PC-3 (cell line): ENCODE measurements around the gene PCYOX1L. TPM values are rescaled to one million over a fixed set of nuclear protein-coding genes. Genes with fewer than 3 reads are reported as not detected.

Experiments
- ATAC-seq: fragments of 200-7000 bp; cut with Tn5 transposase; 2 replicates; pipeline ENCODE4 v1.9.1; 2020; ENCODE audit warnings: mild to moderate bottlenecking, moderate library complexity
- BruUV-seq: library from RNA; stranded (reverse); fragments of 400-500 nt; replicated peaks from 2 replicates; lab custom pipeline; 2021; lab: Mats Ljungman, UMichigan
- CTCF ChIA-PET: fragments of 300-600 bp; sonication (Branson Sonifier 250); formaldehyde crosslinking; loops from one replicate; lab custom pipeline; 2022; ENCODE audit warnings: antibody characterized with exemption; lab: Charles Lee
- POLR2A ChIA-PET: fragments of 300-600 bp; sonication (Branson Sonifier 250); formaldehyde crosslinking; loops from one replicate; lab custom pipeline; 2022; ENCODE audit warnings: antibody characterized with exemption; ENCODE audit not compliant: unreplicated experiment; lab: Charles Lee
- DNase-seq: peaks from one replicate; pipeline ENCODE4 v3.0.0-alpha.2; 2015
- H2AFZ ChIP-seq: fragments of 300-600 bp; sonication (generic); 2 replicates; pipeline ENCODE4 v1.6.0; 2016; ENCODE audit warnings: antibody characterized with exemption, low read length
- H3F3A ChIP-seq: fragments of 300-600 bp; sonication (generic); one replicate; pipeline ENCODE4 v1.6.0; 2017; ENCODE audit warnings: antibody characterized with exemption, low read length, control low read depth, mild to moderate bottlenecking; ENCODE audit not compliant: unreplicated experiment
- H3K27ac ChIP-seq: fragments of 300-600 bp; sonication (generic); 2 replicates; pipeline ENCODE4 v1.5.1; 2016; ENCODE audit warnings: mild to moderate bottlenecking, low read length
- H3K27me3 ChIP-seq: fragments of 300-600 bp; sonication (generic); 2 replicates; pipeline ENCODE4 v1.6.1; 2016; ENCODE audit warnings: low read length, mixed read lengths
- H3K36me3 ChIP-seq: fragments of 300-600 bp; sonication (generic); 2 replicates; pipeline ENCODE4 v1.6.1; 2016; ENCODE audit warnings: low read depth, mixed run types, low read length, mixed read lengths
- H3K4me1 ChIP-seq: fragments of 300-600 bp; sonication (generic); 2 replicates; pipeline ENCODE4 v1.5.1; 2016; ENCODE audit warnings: low read length; ENCODE audit not compliant: insufficient read depth
- H3K4me2 ChIP-seq: fragments of 300-600 bp; sonication (generic); 2 replicates; pipeline ENCODE4 v1.6.0; 2016; ENCODE audit warnings: low read length
- H3K4me3 ChIP-seq: fragments of 300-600 bp; sonication (generic); 2 replicates; pipeline ENCODE4 v1.5.1; 2016; ENCODE audit warnings: mild to moderate bottlenecking, low read length, mixed read lengths
- H3K79me2 ChIP-seq: fragments of 300-600 bp; sonication (generic); 2 replicates; pipeline ENCODE4 v1.6.1; 2017; ENCODE audit warnings: low read length, mixed read lengths
- H3K9ac ChIP-seq: fragments of 300-600 bp; sonication (generic); 2 replicates; pipeline ENCODE4 v1.6.0; 2016; ENCODE audit warnings: mild to moderate bottlenecking, low read length
- H3K9me2 ChIP-seq: fragments of 300-600 bp; sonication (generic); replicated peaks from 2 replicates; pipeline ENCODE4 v1.6.1; 2016; ENCODE audit warnings: mixed run types, low read length, mixed read lengths
- H3K9me3 ChIP-seq: fragments of 300-600 bp; sonication (generic); 2 replicates; pipeline ENCODE4 v1.6.1; 2016; ENCODE audit warnings: low read length, mixed read lengths
- H4K20me1 ChIP-seq: fragments of 300-600 bp; sonication (generic); 2 replicates; pipeline ENCODE4 v1.6.1; 2016; ENCODE audit warnings: low read length, mixed read lengths
- EZH2 ChIP-seq: fragments of 300-600 bp; sonication (generic); IDR thresholded peaks from one replicate; pipeline ENCODE4 v1.6.1; 2017; ENCODE audit warnings: antibody characterized with exemption, mild to moderate bottlenecking, low read length; ENCODE audit not compliant: unreplicated experiment
- EZH2phosphoT487 ChIP-seq: fragments of 300-600 bp; sonication (generic); IDR thresholded peaks from 2 replicates; pipeline ENCODE4 v1.6.1; 2018; ENCODE audit warnings: mild to moderate bottlenecking, antibody characterized with exemption, low read length, borderline replicate concordance
- intact Hi-C: fragments of 100-400 bp; cut with micrococcal nuclease; formaldehyde crosslinking; loops from 2 replicates; pipeline ENCODE4 v1.9.0; 2023
- total RNA-seq: library from RNA; depleted of rRNA; stranded (reverse); fragments of >200 nt; gene quantifications from 2 replicates; pipeline ENCODE4 v1.2.3, GENCODE V29; 2014
- TF ChIP-seq, protein P1 (sequence below): fragments of 300-600 bp; sonication (generic); conservative IDR thresholded peaks from 2 replicates; pipeline ENCODE4 v1.5.1; 2017; ENCODE audit warnings: antibody characterized with exemption, low read depth, mild to moderate bottlenecking, low read length

The PCYOX1L gene
- total RNA-seq, 1 experiment from 2014 or later, result 12.8 TPM

DNA sequence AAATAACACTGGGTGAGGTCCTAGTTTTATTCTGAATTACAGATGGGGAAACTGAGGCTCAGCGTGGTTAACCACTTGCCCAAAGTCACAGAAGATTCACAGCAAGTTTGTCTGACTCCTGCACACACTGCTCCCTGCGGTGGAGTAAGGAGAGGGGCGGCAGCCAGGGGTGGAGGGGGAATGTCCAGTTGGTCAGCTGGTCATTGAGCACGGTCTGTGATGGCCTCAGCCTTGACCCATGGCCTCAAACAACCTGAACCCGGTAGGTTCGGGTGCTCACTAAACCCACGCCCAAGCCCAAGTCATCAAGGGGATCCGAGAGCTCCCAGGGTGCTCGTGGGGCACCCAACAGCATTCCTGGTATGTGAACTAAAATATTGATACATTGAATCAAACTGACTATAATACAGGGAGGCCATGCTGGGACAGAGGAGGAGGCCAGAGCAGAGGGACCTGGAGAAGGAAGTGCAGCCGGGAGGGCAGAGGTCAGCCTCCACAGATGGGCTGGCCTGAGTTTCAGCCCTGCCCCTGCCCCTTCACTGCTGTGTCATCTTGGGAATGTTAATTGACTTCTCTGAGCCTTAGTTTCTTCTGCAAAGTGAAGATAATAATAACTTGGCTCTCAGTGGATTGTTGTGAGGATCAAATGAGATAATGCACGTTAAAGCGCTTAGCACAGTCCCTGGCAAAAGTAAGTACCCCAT, 24.8 kb downstream of the PCYOX1L start:
- intact Hi-C loops, result loop anchor here (1.0 to 2.0 kb wide), 3 partner anchors 49 to 236 kb away; no protein-coding TSS in a partner anchor
- POLR2A ChIA-PET, result interaction anchor here (0.8 kb wide), 1 partner anchor 19 kb away, joined by 4 read pairs; no protein-coding TSS in a partner anchor
- Histone ChIP-seq H3K79me2 (no peaks in the 10 kb centered on the region), H3K9me2 (no peaks in the 10 kb centered on the region), H2AFZ (no peak overlapping the region), H3K4me3 (no peak overlapping the region), H3K27me3 (no peaks in the 10 kb centered on the region), H3K9me3 (no peaks in the 10 kb centered on the region), H3K9ac (no peak overlapping the region), H3F3A (no peaks in the 10 kb centered on the region), H3K4me1 (no peaks in the 10 kb centered on the region), H3K4me2 (no peak overlapping the region), H3K27ac (no peak overlapping the region), H3K36me3 (no peaks in the 10 kb centered on the region), H4K20me1 (no peaks in the 10 kb centered on the region)
- CTCF ChIA-PET, result interaction anchor here (1.0 to 1.1 kb wide), 3 partner anchors 52 to 182 kb away, joined by 3 to 6 read pairs (median 4); no protein-coding TSS in a partner anchor
- DNase-seq (no peak), ATAC-seq (no peak)
- no TSS peak for BruUV-seq
- TF ChIP-seq, protein P1, sequence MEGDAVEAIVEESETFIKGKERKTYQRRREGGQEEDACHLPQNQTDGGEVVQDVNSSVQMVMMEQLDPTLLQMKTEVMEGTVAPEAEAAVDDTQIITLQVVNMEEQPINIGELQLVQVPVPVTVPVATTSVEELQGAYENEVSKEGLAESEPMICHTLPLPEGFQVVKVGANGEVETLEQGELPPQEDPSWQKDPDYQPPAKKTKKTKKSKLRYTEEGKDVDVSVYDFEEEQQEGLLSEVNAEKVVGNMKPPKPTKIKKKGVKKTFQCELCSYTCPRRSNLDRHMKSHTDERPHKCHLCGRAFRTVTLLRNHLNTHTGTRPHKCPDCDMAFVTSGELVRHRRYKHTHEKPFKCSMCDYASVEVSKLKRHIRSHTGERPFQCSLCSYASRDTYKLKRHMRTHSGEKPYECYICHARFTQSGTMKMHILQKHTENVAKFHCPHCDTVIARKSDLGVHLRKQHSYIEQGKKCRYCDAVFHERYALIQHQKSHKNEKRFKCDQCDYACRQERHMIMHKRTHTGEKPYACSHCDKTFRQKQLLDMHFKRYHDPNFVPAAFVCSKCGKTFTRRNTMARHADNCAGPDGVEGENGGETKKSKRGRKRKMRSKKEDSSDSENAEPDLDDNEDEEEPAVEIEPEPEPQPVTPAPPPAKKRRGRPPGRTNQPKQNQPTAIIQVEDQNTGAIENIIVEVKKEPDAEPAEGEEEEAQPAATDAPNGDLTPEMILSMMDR, result no peak
- TF ChIP-seq EZH2phosphoT487, result no peak
- TF ChIP-seq EZH2, result no peak

DNA sequence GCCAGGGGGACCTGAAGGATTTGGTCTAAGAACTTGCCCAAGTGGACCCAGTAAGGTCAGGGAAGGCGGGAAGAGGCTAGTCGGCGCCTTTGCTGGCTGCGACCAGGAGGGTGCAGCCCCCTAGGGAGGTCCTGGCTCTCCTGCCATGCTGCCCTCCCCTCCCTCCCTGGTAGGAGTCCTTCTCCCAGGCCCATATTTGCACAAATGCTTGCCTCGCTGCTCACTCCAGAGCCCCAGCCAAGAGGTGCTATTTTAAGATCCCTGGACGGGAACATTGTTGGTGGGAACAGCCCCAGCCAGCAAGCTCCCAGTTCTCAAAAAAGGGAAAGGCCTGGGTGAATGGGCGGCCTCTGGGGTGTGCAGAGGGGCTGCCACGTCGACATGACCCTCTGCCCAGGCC, 25.6 kb downstream of the PCYOX1L start:
- no peaks in the 10 kb centered on the region for H4K20me1 ChIP-seq
- intact Hi-C loops, result loop anchor here (2.0 kb wide), 1 partner anchor 235 kb away; no protein-coding TSS in a partner anchor
- ATAC-seq (no peak), DNase-seq (no peak)
- no peak overlapping the region for H2AFZ ChIP-seq
- H3K27me3 ChIP-seq, result no peaks in the 10 kb centered on the region
- no peaks in the 10 kb centered on the region for H3K79me2 ChIP-seq
- no peak overlapping the region for H3K27ac ChIP-seq
- ChIA-PET POLR2A (no interaction called here), CTCF (interaction anchor here (0.6 kb wide), 1 partner anchor 183 kb away, joined by 8 read pairs; no protein-coding TSS in a partner anchor)
- H3K9me2 ChIP-seq, result no peaks in the 10 kb centered on the region
- H3K9me3 ChIP-seq, result no peaks in the 10 kb centered on the region
- BruUV-seq, result no TSS peak
- H3K4me1 ChIP-seq, result no peaks in the 10 kb centered on the region
- no peak overlapping the region for H3K4me2 ChIP-seq
- H3F3A ChIP-seq, result no peaks in the 10 kb centered on the region
- no peak overlapping the region for H3K4me3 ChIP-seq
- no peak overlapping the region for H3K9ac ChIP-seq
- H3K36me3 ChIP-seq, result no peaks in the 10 kb centered on the region
- TF ChIP-seq EZH2phosphoT487 (no peak), EZH2 (no peak)
- TF ChIP-seq, protein P1, result no peak

DNA sequence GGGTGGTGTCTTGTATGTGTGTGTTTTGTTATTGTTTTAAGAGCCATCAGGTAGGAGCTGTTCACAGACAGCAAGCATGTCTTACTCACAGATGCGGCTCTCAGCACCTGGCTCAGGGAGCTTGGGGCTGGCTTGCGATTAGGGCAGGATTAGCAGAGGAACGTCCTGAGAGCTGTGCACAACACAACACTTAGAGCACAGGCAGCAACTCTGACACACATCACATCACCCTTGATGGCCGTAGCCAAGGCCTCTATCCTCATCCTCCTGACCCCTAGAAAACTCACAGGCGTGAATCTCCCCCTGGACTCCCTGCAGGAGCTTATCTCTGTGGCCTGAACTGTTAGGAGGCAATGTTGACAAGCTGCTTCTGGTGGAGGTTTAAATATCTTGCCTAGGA, 28.3 kb downstream of the PCYOX1L start:
- Histone ChIP-seq H3F3A (no peaks in the 10 kb centered on the region), H3K4me3 (no peak overlapping the region), H3K27me3 (no peaks in the 10 kb centered on the region), H3K27ac (no peak overlapping the region), H3K4me2 (no peak overlapping the region), H3K36me3 (no peaks in the 10 kb centered on the region), H3K9ac (no peak overlapping the region), H3K4me1 (no peaks in the 10 kb centered on the region), H3K9me3 (no peaks in the 10 kb centered on the region), H3K9me2 (no peaks in the 10 kb centered on the region), H4K20me1 (no peaks in the 10 kb centered on the region), H3K79me2 (no peaks in the 10 kb centered on the region), H2AFZ (no peak overlapping the region)
- intact Hi-C loops, result no loop called here
- CTCF ChIA-PET, result interaction anchor here (1.1 kb wide), 1 partner anchor 49 kb away, joined by 5 read pairs; no protein-coding TSS in a partner anchor
- POLR2A ChIA-PET, result no interaction called here
- TF ChIP-seq, protein P1, result no peak
- TF ChIP-seq EZH2 (no peak), EZH2phosphoT487 (no peak)
- ATAC-seq (no peak), DNase-seq (no peak)
- BruUV-seq, result no TSS peak
